ENCODE measurements around the gene LRRC3C.

The LRRC3C gene

GRCh38 chr17:39975801-39976200, 48.3 kb downstream of the LRRC3C start:
- DNase-seq (ENCODE audit: low spot score), result no peak

DNA sequence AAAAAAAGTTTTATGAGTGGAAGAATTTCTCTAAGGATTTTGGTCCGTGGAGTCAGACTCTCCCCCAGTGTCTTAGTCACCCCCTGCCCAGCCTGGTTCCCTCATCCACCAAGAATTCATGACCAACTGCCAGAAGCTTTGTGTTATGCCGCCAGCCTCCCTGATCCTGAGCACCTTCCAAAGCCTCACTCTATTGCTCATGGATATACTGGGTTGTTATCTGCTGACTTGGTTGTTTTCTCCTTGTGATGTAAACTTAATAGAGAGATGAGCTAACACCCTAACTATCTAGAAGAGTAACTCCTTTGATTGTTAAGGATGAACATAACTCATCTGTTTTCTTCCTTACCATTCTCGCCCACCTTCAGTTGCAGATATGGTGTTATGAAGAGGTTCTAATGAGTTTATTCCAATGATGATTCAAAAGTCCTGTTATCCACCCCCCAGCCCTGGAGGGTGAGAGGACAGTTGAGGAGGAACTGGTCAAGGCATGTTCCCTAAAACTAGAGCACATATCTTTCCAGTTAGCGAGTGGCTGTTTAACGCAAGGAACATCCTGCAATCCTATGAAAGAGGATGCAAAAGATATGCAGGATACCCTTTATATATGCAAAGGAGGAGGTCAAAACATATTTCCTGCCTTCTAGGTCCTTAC, 51.6 kb downstream of the LRRC3C start:
- DNase-seq (ENCODE audit: low spot score), result no peak

DNA sequence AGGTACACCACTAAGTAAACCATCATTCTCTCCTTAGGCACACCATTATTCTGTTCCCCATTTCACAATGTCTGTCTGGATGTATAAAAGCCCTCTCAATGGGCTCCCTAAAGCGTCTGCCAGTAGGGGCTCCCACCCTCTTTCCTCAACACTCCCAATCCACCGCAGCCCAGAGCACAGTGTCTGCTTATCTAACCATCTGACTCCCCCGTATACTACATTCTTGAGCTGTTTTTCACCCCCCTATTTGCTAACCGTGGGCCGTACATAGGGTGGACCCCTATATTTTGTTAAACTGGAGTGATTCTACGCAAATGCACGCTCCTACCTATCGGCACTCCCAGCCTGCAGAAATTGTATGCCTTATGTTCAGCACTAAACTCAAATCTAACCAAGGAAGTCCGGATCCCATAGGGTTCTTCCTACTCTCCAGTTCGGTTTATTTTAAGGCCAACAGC, 52.4 kb downstream of the LRRC3C start:
- DNase-seq (ENCODE audit: low spot score), result peak; percentile 35

DNA sequence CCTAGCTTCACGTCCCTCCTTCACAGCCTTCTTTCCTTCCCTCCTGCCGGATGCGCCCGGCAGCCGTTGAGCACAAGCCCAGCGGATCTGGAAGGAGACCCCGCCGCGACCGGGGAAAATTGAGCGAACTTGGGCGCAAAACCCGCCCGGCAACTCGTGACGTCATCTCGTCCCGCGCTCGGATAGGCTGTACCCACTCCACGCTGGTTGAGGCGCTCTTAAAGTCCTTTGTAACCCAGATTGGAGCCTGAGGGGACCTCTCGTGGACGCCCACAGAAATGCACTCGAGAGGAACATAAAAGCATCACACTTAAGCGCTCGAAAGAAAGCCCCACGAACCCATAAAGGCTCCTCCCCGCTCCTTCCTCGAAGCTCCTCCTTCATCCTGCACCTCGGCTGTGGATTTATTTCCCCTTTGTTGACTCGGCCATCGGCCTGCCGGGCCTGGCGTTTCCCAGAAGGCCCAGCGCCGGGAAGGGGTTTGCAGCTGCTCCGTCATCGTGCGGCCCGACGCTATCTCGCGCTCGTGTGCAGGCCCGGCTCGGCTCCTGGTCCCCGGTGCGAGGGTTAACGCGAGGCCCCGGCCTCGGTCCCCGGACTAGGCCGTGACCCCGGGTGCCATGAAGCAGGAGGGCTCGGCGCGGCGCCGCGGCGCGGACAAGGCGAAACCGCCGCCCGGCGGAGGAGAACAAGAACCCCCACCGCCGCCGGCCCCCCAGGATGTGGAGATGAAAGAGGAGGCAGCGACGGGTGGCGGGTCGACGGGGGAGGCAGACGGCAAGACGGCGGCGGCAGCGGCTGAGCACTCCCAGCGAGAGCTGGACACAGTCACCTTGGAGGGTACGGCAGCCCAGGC, 53.0 kb downstream of the LRRC3C start, which contains the start of gene PSMD3:
PSMD3 (plus strand) TSS at position 457 of the 856 bp plus-strand sequence; CDS start at position 621, 164 bp downstream.
- DNase-seq (ENCODE audit: low spot score), result peak; percentile 95

DNA sequence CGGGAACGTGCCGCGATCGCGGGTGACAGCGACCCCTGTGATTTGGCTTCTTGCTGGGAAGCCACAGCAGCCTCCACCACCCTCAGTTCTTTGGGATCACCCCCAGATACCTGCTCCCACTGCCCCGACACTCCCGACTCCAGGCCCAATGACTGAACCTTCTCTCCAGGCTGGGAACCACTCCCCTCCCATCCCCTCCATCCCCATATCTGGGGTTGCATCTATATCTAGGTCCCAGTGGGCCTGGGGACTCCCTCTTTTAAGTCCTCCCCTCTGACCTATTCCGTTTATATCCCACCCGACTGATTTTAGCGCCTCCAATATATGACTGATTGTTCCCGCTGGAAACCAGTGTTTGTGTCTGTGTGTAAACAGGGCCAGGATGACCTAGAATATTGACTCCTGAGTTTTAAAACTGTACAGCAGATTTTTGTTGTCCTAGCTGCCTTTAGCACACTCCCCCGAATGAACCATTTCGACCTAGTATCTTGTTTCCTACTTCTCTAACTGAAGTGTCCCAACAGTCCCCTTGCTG, 53.7 kb downstream of the LRRC3C start:
- no peak for DNase-seq (ENCODE audit: low spot score)

DNA sequence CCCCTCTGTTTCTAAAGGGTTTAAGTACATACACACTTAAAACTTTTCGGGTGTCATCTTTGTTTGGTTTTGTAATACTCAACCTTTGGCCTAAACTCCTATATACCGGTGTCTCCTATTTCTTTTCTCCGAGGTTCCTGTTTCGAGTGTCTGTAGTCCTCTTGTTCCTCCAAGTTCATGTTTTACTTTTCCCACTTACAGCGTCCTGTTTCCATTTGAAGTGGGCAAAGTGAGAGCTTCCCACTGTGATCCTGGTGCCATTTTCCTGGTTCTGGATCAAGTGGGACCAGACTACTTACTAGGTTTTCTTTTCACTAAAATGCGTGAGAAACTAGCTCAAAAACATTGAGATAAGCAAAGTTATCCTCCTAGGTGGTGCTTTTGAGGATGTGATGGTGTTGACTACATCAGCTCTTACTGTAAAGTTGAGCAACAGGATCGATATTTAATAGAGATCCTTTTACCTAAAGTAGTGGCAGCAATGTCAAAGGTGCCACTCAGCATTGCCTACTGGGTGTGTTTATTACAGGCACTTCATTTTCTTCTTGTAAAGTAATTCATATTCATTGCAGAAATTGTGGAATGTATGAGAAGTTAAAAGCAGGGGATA, 54.3 kb downstream of the LRRC3C start:
- no peak for DNase-seq (ENCODE audit: low spot score)

DNA sequence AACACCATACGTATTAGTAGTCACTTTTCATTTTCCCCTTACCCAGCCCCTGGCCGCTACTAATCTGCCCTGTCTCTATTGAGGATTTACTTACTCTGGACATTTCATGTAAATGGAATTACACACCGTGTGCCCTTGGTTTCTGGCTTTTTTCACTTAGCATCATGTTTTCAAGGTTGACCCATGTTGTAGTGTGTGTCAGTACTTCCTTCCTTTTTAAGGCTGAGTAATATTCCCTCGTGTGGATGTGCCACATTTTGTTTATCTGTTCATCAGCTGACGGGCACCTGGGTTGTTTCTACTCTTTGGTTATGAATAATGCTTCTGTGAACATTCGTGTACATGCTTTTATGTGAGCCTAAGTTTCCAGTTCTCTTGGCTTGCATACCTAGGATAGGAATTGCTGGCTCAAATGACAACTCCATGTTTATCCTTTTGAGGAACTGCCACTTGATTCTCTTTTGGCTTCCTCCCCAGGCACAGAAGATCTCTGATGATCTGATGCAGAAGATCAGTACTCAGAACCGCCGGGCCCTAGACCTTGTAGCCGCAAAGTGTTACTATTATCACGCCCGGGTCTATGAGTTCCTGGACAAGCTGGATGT, 60.8 kb downstream of the LRRC3C start:
- DNase-seq (ENCODE audit: low spot score), result no peak

DNA sequence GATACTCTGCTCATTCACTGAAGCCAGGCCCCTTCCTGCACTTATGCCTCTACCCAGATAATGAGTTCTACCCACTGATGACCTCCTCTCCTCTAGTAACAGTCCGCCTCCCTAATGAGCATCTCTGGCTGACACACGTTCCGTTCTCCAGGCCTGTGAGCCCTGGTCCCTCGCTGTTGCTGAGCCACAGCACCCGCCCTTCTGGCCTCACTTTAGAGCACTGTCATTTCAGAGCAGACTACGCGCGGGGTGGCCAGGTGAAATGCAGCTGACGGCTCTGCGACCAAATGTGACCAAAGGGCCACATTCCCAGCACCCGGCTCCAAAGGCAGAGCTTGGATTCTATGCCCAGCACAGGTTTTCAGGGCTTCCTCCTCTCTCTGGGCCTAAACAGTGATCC, 66.9 kb downstream of the LRRC3C start:
- no peak for DNase-seq (ENCODE audit: low spot score)

All from germinal center (tissue), 1 donor.